ENCODE data around the gene MRFAP1.

- TF ChIP-seq CTCF (IDR thresholded peaks at IDR 0.05) (no peak), POLR2A (IDR thresholded peaks at IDR 0.05) (no peak), POLR2AphosphoS5 (IDR thresholded peaks at IDR 0.05) (no peak), EP300 (IDR thresholded peaks at IDR 0.05) (no peak)
These were observed 2.8 kb downstream of the MRFAP1 start for GRCh38 chr4:6643141-6643847.
